Measurements from ENCODE around the gene SLC12A8.
"Not testable (repeated sequence)": the region's sequence is repeated elsewhere in the genome, so short reads cannot be mapped to it uniquely, and the experiment has no call there.

Gene SLC12A8

DNA sequence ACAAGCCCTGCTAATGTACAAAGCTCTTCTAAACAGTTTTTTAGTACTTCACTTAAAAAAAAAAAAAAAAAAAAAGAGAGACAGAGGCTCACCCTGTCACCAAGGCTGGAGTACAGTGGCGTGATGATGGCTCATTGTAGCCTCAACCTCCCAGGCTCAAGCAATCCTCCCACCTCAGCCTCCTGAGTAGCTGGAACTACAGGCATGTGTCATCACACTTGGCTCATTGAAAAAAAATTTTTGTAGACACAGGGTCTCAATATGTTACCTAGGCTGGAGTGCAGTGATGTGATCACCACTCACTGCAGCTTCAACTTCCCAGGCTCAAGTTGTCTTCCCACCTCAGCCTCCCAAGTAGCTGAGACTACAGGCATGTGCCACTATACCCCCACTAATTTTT is 109.1 kb downstream of the SLC12A8 start:
- H3K4me3 ChIP-seq (ENCODE audit: low read length) = no peak overlapping the region
- no peak for DNase-seq (ENCODE audit: low read depth)
- TF ChIP-seq, protein P1, sequence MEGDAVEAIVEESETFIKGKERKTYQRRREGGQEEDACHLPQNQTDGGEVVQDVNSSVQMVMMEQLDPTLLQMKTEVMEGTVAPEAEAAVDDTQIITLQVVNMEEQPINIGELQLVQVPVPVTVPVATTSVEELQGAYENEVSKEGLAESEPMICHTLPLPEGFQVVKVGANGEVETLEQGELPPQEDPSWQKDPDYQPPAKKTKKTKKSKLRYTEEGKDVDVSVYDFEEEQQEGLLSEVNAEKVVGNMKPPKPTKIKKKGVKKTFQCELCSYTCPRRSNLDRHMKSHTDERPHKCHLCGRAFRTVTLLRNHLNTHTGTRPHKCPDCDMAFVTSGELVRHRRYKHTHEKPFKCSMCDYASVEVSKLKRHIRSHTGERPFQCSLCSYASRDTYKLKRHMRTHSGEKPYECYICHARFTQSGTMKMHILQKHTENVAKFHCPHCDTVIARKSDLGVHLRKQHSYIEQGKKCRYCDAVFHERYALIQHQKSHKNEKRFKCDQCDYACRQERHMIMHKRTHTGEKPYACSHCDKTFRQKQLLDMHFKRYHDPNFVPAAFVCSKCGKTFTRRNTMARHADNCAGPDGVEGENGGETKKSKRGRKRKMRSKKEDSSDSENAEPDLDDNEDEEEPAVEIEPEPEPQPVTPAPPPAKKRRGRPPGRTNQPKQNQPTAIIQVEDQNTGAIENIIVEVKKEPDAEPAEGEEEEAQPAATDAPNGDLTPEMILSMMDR (IDR thresholded peaks at IDR 0.05; ENCODE audit: insufficient read depth, low read depth, low read length, missing control alignments) = no peak

DNA sequence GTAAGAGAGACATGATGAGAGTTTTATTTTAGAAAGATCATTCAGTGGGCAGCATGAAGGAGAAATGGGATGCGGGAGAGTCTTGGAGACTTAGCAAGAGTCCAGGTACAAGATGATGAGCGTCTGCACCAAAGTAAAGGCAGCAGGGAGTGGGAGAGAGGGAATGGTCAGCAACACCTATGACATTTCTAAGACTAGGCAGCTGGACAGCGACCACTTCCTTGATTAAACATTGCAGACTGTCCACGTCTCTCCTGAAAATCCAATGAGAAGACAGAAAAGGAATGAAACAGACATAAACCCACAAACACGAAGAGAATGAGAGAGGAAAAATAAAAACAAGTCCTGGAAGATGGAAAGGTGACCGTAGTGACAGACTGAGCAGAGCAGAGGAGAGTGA is 110.1 kb downstream of the SLC12A8 start:
- H3K4me3 ChIP-seq (ENCODE audit: low read length) = no peak overlapping the region
- DNase-seq (ENCODE audit: low read depth) = no peak
- TF ChIP-seq, protein P1 (IDR thresholded peaks at IDR 0.05; ENCODE audit: insufficient read depth, low read depth, low read length, missing control alignments) = no peak

DNA sequence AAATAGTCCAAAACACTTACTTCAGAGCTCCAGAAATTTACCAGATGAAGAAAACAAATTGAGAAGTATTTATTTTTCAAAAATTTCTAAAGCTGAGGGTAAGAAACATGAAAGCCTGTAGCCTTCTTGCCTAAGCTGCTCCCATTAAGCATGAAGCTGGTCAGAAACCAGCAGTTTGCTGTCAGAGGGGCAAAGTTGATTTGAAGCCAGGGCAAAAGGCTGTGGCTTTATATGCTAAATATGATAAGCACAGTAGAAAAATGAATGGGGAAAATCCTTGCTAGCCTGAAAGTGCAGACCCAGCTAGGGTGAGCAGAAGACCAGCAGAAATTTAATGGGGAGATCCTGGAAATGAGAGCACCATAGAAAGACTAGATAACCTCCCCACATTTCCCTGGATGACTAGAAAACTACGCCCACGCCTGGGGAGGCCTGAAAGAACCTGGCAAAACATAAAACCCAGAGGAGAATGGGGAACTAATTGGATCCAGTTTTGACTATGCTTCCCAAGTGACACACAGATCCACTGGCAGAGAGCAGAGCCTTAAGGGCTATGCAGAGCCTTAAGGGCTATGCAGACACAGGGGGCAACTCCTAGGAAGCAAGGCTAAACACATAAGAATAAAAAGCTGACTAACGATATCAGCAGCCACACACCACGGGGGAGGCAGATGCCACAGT is 113.8 kb downstream of the SLC12A8 start:
- no peak overlapping the region for H3K4me3 ChIP-seq (ENCODE audit: low read length)
- TF ChIP-seq, protein P1 (IDR thresholded peaks at IDR 0.05; ENCODE audit: insufficient read depth, low read depth, low read length, missing control alignments) = no peak
- no peak for DNase-seq (ENCODE audit: low read depth)

DNA sequence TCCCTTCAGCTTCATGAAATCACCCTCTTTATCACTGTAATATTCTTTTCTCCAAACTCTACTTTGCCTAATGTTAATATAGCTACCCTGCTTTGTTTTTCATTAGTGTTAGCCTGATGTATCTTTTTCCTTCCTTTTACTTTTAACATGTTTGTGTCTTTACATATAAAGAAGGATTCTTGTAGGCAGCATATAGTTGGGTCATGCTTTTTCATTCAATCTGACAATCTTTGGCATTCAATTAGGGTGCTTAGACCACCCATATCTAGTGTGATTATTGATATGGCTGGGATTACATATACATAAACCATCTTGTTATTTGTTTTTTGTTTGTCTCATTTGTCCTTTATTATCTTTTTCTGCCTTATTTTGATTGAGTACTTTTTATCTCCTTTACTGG is 121.9 kb downstream of the SLC12A8 start:
- TF ChIP-seq, protein P1 (IDR thresholded peaks at IDR 0.05; ENCODE audit: insufficient read depth, low read depth, low read length, missing control alignments) = no peak
- no peak for DNase-seq (ENCODE audit: low read depth)
- H3K4me3 ChIP-seq (ENCODE audit: low read length) = no peak overlapping the region

DNA sequence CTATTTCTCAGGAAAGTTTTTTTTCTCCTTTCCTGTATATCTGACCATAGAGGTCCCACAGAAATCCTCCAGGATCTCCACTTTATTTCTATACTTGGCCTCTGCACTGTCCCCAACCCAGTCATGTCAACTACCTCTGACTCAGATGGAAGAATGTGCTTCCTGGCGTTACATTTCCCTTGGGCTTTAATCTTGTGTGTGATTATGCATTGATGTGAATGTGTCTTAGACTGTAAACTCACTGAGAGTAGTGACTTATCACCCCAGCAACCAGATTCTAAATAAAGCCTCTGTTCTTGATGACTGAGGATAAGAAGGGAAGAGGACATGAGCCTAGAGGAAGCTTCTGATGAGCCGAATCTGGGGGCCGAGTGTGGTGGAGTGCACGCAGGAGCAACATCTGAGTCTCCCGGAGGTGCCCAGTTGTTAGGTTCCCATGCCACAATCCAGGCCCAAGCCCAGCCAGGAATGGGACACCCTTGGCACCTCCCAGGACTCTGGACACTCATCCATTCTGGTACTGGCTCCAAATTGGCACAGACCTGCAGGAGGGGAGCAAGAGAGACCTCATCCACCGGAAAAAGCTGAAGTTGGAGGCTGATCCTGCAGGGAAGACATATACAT is 124.7 kb downstream of the SLC12A8 start:
- DNase-seq (ENCODE audit: low read depth) = no peak
- H3K4me3 ChIP-seq (ENCODE audit: low read length) = no peak overlapping the region
- TF ChIP-seq, protein P1 (IDR thresholded peaks at IDR 0.05; ENCODE audit: insufficient read depth, low read depth, low read length, missing control alignments) = no peak

DNA sequence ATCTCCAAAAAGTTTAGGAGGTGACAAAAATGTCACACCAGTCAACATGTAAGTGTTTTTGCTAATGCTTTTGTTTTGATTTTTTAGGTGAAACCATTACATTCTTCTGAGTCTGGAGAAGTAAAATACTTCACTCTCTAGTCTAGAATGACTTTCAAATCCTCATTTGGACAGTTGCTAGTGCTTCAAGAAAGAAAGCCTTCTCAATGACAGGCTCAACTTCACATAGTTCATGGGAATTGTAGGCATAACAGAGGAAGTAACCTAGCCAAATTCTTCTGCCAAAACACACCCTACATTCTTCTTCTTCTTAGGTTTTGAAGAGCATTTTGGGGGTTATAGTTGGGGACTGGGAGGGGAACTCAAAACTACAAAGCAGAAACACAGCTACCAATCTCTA is 127.4 kb downstream of the SLC12A8 start:
- TF ChIP-seq, protein P1 (IDR thresholded peaks at IDR 0.05; ENCODE audit: insufficient read depth, low read depth, low read length, missing control alignments) = no peak
- H3K4me3 ChIP-seq (ENCODE audit: low read length) = no peak overlapping the region

DNA sequence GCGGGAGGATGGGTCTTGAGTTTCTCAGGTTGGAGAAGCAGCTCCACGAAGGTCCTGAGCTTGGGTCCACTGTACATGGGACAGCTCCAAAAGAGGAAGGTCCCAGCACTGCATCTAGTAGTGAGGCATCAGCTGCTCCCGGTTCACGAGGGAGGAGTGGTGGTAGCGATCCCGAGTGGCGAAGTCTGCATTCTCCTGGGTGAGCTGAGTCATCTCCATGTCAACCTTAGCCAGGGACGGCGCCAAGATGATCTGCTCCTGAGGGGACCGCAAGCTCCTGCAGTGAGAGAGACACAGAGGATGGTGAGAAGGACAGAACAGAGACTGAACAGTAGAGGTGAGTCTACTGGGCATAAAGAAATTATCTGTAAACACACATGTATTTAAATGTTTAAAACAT is 128.8 kb downstream of the SLC12A8 start:
- no peak overlapping the region for H3K4me3 ChIP-seq (ENCODE audit: low read length)
- TF ChIP-seq, protein P1 (IDR thresholded peaks at IDR 0.05; ENCODE audit: insufficient read depth, low read depth, low read length, missing control alignments) = no peak
- peak; percentile 18 for DNase-seq (ENCODE audit: low read depth)

More for the DNA sequence above, 127.4 kb downstream of the SLC12A8 start:
- no peak for DNase-seq (ENCODE audit: low read depth)

DNA sequence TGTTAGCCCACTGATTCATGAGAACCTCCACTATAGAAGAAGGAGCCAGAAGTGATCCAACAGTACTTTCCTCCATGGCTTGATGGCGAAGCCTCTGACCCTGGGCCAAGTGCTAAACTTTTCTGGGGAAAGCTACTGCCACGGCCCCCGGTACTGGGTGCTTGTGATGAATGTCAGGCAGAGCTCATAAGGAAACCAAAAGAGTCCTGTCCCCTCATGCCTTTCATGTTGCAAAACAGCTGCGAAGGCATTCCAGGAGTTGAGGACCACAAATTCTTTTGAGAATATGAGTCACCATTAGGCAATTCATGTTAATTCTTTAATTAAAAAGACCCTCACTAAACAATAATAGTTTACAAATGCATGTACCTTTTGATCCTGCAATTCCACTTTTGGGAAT is 130.2 kb downstream of the SLC12A8 start:
- not testable (repeated sequence) for H3K4me3 ChIP-seq (ENCODE audit: low read length)
- DNase-seq (ENCODE audit: low read depth) = peak; percentile 57

All from epithelial cell of esophagus (primary cell).